CD1c-positive myeloid dendritic cell (primary cell): ENCODE data around the gene CDH16.

Experiments used
- DNase-seq: peaks from one replicate; pipeline ENCODE4 v3.0.0-alpha.2; 2016; ENCODE audit errors: extremely low spot score

Gene CDH16

DNA sequence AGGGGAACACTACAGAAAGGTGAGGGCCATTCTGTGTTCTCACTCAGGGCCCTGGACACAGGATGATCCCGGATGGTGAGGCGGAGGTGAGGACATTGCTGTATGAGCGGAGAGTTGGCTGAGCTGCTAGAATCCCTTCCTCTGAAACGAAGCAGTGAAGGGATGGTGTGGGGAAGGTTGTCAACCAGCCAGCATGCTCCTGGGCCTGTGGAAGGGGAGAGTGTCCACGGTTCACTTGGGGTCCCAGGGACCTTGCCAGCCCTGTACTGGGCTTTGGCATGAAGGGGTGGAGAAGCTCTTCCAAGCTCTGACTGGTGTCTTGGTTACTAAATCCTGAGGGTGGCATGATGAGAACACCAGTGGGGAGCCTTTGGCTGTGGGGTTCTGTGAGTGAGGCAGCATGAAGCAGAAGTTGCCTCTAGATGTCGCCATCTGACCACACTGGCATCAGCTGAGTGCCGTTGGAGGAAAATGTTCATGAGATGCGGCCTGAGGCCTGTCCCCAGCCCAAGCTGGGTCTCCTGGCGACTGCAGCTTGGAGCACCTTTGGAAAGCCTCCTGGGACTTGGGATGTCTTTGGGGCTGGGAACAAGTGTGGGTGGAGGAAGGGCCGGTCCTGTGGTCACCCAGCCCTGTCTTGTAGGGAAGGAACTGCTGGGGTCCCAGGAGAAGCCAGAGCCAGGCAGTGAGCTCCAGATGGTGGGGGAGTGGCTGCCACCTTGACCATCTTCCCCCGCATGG lies 23.6 kb downstream of the CDH16 start:
- DNase-seq = peak; percentile 71

DNA sequence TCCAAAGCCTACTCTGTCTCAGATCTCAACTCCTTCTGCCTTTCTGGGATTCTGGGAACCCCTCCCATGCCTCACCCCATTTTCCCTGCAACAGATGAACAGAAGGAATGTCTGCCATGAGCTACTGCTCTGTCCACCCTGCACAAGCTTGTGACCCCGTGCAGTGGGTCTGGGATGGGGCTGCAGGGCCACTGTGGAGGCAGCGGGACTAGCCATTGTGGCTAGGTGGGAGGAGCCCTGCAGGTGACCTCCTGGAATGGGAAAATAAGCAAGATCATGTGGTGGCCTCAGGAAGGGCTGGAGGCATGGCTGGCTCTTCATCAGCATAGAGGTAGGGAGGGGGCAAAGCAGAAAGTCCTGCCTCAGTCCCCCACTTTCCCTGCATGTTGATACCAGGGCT lies 24.6 kb downstream of the CDH16 start:
- no peak for DNase-seq

DNA sequence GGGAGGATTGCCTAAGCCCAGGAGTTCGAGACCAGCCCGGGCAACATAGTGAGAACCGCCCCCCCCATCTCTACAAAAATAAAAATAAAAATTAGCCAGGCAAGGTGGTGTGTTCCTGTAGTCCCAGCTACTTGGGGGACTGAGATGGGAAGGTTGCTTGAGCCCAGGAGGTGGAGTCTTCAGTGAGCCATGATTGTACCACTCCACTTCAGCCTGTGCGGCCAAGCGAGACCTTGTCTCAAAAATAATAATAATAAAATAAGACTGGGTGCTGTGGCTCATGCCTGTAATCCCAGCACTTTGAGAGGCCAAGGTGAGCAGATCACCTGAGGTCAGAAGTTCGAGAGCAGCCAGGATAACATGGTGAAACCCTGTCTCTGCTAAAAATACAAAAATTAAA lies 26.9 kb downstream of the CDH16 start:
- DNase-seq = no peak

DNA sequence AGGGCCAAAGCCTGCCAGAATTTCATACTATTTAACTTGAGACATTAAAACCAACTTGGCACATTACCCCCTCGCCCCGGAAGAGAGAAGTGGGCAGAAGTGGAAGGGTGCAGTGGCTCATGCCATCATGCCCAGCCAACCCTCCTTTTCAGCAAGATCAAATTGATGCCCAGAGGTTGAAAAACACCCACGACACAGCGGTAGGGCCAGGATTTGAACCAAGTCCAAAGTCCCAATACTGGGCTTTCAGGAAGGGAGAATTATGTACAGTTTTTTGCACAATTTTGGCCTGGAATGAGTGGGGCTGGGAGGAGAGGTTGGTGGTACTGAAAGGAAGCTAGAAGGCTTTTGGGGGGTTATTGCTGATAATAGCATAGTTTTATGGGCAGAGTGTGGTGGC lies 27.3 kb downstream of the CDH16 start:
- no peak for DNase-seq

DNA sequence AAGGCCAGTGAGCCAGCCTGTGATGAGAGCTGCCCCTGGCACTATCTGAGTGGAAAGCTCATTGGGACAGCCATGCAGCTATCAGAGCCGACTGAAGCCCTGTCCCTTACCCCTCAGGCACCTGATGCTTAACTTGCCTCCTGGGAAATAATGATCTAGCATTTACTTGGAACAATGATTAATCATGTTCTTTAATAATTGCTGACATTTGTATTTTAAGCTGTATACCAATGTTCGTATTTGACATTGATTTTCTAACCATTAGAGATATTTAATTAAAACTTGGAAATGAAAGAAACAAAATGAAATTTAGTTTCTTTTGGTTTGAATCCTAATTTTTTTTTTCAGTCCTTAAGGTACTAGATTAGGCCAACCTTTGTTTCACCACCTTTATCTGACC lies 27.9 kb downstream of the CDH16 start:
- DNase-seq = no peak

DNA sequence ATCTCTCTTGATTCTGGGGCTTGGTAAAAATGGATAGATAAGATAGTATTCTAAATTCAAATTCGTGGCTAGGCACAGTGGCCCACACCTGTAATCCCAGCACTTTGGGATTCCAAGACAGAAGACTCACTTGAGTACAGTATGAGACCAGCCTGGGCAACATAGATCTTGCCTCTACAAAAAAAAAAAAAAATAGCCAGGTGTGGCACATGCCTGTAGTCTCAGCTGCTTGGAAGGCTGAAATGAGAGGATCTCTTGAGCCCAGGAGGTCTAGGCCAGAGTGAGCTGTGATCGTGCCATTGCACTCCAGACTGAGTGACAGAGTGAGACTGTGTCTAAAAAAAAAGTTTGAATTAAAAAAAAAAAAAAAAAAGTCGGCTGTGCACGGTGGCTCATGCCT lies 29.1 kb downstream of the CDH16 start:
- no peak for DNase-seq

DNA sequence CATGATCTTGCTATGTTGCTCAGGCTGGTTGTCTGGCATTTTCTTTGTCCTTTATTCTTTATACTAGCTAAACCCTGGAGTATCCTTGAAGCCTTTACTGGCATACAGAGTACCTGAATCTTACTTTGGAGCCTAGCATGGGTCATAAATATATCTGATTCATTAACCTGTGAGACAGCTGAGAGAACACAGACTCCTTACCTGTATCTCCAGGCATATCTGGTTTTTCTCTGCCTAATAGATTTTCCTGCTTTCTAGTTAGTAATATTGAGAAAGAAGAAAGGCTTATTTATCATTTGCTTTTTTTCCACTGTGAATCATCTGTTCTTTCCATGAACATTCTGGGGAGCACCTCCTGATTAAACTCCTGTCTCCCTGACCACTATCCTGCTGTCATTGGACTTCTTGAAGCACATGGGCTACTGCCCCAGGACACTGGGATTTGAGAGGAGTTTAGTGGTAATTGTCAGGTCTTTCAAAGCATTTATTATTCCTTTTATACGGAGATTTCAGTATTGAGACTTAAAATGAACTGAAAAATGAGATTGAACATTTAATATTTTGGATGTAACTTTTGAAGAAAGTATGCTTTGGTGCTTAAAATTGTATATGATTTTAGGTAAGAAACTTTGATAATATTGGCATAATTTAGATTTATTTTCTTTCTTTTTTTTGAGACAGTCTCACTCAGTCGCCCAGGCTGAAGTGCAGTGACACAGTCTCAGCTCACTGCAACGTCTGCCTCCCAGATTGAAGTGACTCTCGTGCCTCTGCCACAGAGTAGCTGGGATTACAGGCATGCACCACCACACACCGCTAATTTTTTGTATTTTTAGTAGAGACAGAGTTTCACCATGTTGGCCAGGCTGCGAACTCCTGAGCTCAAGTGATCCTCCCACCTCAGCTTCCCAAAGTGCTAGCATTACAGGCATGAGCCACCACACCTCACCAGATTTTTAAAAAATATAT lies 29.8 kb downstream of the CDH16 start:
- DNase-seq = no peak

DNA sequence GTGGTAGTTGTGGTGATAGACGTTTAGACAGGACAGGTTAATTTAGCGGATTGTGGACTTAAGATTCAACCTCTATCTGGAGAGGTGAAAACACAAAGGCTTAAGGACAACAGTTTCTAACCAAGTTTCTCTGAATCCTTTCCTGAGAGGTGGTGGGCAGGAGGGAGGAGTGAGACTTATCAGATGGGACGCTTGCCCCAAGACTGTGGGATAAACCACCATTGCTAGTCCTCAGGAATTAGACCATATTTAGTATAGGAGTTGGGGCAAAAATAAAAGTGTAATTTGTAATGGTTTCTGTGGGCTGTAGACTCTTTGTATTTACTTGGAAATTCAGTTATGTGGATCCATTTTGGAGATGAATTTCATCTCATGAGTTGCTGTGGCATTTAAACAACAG lies 31.8 kb downstream of the CDH16 start:
- DNase-seq = no peak

DNA sequence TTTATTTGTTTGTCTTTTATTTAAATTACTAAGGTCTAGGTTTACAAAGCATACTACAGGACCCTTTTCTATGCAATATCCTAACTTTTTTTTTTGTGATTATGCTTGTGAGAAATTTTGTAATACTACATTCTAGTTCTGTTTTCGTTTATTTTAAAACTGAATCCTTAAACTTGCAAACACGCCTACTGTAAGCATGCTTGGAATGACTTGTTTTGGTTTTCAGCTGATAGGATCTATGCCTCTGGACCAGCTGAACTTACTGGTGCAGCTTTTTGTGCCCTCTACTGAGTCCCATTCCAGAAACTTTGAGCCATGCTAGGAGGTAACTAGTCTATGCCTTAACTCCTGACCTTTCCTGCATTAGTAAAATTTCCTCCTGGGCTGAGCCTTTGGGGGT lies 32.4 kb downstream of the CDH16 start:
- DNase-seq = no peak

DNA sequence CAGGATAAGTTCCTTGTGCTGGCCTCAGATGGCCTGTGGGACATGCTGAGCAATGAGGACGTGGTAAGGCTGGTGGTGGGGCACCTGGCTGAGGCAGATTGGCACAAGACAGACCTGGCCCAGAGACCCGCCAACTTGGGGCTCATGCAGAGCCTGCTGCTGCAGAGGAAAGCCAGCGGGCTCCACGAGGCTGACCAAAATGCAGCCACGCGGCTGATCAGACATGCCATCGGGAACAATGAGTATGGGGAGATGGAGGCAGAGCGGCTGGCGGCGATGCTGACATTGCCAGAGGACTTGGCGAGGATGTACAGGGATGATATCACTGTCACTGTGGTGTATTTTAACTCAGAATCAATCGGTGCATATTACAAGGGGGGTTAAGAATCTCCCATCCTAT lies 33.2 kb downstream of the CDH16 start:
- no peak for DNase-seq

DNA sequence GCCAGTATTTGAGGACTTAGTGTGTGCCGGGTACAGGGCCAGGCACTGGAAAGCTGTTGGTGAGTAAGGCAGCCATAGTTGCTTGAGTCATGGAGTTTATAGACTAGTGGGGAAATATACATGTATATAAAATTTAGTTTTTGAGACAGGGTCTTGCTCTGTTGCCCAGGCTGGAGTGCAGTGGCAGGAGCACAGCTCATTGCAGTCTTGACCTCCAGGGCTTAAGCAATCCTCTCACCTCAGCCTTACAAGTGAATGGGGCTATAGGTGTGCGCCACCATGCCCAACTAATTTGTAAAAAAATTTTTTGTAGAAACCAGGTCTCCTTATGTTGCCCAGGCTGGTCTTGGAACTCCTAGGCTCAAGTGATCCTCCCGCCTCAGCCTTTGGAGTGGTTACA lies 36.0 kb downstream of the CDH16 start:
- no peak for DNase-seq

DNA sequence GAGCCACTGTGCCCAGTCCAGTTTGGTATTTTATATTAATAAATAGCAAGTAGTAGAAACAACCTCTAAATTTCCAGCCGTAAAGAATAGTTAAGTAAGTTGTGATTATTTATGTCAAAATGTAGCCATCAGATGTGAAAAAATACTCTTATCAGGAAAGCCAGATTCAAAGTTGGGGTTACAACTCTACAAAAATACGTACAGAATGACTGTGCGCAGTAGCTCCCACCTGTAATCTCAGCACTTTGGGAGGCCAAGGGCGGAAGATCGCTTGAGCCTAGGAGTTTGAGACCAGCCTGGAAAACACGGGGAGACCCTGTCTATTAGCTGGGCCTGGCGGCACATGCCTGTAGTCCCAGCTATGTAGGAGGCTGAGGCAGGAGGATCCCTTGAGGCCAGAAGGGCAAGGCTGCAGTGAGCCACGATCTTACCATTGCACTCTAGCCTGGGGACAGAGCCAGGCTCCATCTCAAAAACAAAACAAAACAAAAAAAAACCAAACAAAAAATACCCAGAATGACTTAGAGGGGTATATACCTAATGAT lies 36.6 kb downstream of the CDH16 start:
- no peak for DNase-seq

DNA sequence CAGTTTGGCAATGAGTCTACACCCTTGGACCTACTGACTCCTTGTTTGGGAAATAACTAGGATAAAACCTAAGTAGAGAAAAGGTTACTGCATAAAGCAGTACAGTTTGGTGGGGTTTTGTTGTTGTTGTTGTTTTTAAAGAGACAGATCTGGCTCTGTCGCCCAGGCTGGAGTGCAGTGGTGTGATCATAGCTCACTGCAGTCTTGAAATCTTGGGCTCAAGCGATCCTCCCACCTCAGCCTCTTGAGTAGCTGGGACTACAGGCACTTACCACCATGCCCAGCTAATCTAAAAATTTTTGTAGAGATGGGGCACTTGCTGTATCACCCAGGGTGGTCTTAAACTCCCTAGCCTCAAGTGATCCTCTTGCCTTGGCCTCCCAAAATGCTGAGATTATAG lies 37.1 kb downstream of the CDH16 start:
- DNase-seq = no peak

DNA sequence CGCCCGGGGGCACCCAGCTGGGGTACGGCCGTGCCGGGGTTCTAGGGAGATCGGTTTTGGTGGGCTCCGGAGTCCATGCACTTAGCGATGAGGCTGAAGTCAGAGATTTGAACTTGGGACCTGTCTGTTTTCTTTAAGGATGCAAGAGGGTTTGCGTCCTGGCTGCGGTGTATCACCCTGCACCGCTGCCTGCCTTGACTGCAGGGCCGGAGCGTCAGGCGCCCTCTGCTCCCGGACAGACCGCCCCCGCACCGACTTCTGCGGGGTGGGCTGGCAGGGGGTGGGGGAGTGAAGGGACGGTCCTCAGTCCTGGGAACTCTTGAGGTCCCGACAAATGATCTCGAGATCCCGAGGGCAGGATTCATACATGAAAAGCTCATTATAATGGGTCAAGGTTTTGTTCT lies 37.7 kb downstream of the CDH16 start:
- DNase-seq = no peak

DNA sequence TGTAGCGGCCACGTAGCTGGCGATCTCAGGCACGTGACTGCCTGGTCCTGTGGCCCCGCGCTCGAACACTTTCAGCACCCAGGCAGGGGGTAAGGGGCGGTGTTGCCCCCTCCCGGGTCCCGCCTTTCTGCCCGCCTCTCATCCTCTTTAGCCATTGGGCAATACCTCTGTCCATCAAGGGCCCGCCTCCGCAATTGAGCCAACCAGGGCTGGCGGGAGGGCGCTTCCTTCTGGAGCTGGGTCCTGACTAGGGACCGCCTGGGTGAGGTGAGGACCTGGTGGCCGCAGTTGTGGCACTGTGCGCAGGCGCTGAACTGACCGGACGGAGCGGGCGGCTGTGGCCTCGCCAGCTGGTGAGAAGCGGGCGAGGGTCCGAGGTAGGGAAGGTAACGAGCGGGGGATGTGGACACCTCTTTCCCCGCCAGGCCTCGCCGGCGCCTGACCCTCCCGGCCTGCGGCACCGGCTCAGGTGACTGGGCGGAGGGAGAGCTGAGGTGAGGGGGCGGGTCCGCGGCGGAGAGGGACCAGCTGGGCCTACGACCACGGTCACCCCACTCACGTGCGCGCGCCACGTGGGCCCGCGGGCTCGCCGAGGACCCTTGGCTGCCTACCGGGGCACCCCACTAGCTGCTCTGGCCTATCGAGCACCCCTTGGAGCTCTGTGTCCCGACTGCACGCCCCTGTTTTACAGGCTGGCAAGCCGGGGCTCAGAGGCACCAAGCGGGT lies 38.2 kb downstream of the CDH16 start, which contains the start of gene PDP2:
TSS of gene PDP2 (plus strand) at position 228 of the 726 bp plus-strand sequence. CDS start 3,770 bp downstream, outside the sequence.
- peak; percentile 94 for DNase-seq

DNA sequence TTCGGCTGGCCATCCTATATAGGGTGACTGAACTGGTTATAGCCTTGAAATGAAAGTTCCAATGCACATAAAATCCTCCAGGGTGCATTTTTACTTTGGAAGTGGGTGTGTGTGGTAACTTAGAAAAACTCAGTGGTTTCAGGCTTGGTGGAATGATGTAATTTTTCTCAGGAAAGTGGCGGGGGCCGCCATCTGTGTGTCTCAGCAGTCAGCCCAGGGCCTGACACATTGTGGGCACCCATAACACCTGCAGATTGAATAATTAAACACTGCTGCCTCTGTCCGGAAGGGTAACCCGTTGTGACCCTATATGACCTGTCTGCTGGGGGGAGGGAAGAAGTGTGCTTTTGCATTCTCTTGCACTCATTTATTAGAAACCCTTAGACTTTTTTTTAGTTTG lies 40.6 kb downstream of the CDH16 start:
- peak; percentile 90 for DNase-seq

DNA sequence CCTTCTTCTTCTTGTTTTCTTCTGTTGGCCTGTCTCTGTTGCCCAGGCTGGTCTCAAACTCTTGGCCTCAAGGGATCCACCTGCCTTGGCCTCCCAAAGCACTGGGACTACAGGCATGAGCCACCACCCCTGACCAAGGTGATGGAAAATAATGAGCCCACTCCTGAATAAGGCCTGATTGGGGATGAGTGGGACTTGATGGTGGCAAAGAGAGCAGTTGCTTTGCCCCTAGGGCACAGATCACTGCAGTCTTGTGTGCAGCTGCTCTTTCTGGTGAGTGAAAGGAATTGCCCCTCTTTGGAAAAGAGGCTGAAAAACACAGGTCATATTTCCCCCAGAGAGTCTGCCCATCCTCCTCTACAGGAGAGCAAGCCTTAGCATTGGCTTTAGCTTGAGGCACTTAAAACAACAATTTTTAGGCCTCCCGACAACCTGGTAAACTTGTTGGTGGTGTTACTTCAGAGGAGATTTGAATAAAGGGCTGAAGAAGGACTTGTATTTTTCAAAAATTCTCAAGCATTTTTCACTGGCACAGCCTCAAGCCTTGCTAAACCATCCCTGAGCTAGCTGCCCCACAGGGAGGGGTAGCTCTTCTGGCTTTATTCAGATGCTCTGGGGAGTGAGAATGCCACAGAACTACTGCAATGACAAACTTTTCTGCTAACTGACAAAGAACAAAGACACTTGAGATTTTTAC lies 44.5 kb downstream of the CDH16 start:
- DNase-seq = no peak

DNA sequence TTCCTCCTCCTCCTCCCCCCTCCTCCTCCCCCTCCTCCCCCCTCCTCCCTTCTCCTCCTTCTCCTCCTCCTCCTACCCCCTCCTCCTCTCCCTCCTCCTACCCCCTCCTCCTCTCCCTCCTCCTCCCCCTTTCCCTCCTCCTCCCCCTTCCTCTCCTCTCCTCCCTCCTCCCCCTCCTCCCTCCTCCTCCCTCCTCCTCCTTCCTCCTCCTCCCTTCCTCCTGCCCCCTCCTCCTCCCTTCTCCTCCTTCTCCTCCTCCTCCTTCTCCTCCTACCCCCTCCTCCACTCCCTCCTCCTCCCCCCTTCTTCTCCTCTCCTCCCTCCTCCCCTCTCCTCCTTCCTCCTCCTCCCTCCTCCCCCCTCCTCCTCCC lies 45.0 kb downstream of the CDH16 start:
- no peak for DNase-seq

DNA sequence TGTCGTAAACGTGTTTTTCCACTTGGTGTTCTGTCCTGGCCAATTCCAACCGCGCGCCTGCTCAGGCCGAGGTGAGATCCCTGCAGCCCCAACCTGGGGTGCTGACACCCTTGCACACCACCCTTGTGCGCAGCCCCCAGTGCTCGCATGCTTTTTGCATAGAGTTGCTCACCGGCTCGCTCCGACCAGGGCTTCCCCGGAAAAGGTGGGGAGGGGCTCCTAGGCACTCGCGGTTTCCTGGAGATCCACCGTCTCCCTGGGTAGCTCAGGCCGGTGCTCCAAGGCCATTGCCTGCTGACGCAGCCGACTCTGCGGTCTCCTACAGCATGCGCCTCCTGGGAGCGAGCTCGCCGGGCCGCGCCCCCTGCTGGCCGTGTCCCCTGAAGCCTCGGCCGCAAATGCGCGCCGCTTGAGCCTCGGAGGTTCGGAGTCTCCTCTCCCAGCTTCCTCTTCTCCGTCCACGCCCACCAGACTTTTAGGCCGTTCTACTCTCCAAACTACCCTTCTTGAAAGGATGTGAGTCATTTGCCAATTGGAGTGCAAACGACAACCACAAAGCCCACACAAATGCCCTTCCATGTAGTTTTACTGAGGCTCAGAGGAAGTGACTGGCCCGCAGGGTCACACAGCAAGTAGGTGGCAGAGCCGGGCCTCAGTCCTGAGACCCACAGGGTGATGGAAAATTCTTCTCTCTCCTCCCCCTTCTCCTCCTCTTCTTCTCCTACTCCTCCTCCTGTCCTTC lies 45.6 kb downstream of the CDH16 start:
- peak; percentile 99 for DNase-seq

DNA sequence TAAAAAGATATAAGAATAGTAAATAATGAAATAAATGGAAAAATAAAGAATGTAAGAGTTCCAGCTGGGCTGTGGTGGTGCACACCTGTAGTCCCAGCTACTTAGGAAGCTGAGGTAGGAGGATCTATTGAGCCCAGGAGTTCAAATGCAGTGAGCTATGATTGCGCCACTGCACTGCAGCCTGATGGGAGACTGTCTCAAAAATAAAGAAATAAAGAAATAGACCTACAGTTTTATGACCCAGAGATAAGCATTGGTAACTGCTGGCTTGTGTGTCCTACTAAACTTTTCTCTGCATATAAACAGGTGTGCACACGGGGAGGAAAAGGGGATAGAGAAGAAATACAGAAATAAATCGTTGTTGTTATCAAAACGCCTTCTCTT lies 46.1 kb downstream of the CDH16 start:
- no peak for DNase-seq

DNA sequence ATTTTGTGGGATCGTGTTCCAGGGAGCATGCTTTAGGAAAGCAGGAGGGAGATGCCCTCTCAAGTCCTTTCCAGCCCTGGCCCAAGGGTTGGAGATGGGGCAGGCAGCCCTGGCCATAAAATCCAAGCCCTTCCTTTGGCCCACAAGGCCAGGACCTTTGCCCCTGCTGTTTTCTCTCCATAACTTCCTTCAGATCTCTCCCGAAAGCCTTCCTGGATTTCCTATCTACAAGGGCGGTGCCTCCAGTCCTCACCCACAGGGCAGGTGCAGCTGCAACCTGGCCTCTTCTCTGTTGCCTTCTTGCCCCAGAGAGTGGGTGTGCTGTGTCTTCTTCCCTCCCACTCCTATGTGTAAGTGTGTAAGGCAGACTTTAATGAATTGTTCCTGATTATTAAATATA lies 46.8 kb downstream of the CDH16 start:
- no peak for DNase-seq
